ENCODE results near the gene EED. TPM values are rescaled to one million over a fixed set of nuclear protein-coding genes. Genes with fewer than 3 reads are reported as not detected.

The EED gene
- total RNA-seq, 1 experiment from 2014 or later = 24.4 TPM

DNA sequence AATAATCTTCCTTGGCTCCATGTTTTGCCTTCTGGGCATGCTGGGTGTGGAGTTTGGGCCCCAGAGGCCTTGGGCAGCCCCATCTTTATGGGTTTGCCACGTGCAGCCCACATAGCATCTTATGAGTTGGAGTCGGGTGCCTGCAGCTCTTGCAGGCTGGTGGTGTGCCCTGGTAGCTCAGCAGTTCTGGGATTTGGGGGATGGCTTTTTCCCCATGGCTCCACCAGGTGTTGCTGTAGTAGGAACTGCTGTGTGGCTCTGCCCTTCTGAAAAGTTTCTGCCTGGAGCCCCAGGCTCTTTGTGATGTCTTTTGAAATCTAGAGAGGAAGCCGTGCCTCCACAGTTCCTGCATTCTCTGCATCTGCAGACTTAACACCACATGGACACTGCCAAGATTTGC is 16.8 kb downstream of the EED start:
- no peak overlapping the region for H3K27ac Mint-ChIP-seq (ENCODE audit: unreplicated experiment)
- CTCF ChIA-PET = no interaction called here
- no peaks in the 10 kb centered on the region for H3K4me1 Mint-ChIP-seq (ENCODE audit: low read depth, unreplicated experiment)
- intact Hi-C loops (cut with micrococcal nuclease; ENCODE audit: unreplicated experiment) = no loop called here
- no peak for DNase-seq
- H3K9me3 Mint-ChIP-seq (ENCODE audit: low read depth, unreplicated experiment) = no peaks in the 10 kb centered on the region
- H3K36me3 Mint-ChIP-seq (ENCODE audit: insufficient read depth, unreplicated experiment) = peaks cover 17% of the 10 kb centered on the region
- no peak overlapping the region for H3K4me3 Mint-ChIP-seq (ENCODE audit: low read depth, unreplicated experiment)
- no peaks in the 10 kb centered on the region for H3K27me3 Mint-ChIP-seq (ENCODE audit: unreplicated experiment)
- BruUV-seq (replicated peaks) = no TSS peak
- TF ChIP-seq, protein P1, sequence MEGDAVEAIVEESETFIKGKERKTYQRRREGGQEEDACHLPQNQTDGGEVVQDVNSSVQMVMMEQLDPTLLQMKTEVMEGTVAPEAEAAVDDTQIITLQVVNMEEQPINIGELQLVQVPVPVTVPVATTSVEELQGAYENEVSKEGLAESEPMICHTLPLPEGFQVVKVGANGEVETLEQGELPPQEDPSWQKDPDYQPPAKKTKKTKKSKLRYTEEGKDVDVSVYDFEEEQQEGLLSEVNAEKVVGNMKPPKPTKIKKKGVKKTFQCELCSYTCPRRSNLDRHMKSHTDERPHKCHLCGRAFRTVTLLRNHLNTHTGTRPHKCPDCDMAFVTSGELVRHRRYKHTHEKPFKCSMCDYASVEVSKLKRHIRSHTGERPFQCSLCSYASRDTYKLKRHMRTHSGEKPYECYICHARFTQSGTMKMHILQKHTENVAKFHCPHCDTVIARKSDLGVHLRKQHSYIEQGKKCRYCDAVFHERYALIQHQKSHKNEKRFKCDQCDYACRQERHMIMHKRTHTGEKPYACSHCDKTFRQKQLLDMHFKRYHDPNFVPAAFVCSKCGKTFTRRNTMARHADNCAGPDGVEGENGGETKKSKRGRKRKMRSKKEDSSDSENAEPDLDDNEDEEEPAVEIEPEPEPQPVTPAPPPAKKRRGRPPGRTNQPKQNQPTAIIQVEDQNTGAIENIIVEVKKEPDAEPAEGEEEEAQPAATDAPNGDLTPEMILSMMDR (IDR thresholded peaks at IDR 0.05; ENCODE audit: unreplicated experiment) = no peak

DNA sequence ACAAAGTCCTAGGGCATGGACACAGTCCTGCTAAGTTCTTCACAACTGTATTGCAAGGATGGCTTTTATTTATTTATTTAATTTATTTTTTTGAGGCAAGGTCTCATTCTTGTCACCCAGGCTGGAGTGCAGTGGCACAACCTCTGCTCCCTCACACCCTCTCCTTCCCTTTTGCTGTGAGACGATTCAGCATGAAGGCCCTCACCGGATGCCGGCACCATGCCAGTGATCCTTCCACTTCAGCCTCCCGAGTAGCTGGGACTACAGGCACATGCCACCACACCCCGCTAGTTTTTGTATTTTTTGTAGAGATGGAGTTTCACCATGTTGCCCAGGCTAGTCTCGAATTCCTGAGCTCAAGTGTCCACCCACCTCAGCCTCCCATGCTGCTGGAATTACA is 17.8 kb downstream of the EED start:
- no TSS peak for BruUV-seq (replicated peaks)
- Mint-ChIP-seq H3K4me1 (ENCODE audit: low read depth, unreplicated experiment) (no peaks in the 10 kb centered on the region), H3K27me3 (ENCODE audit: unreplicated experiment) (no peaks in the 10 kb centered on the region), H3K27ac (ENCODE audit: unreplicated experiment) (no peak overlapping the region), H3K4me3 (ENCODE audit: low read depth, unreplicated experiment) (no peak overlapping the region), H3K9me3 (ENCODE audit: low read depth, unreplicated experiment) (no peaks in the 10 kb centered on the region), H3K36me3 (ENCODE audit: insufficient read depth, unreplicated experiment) (peaks cover 12% of the 10 kb centered on the region)
- no peak for DNase-seq
- CTCF ChIA-PET = no interaction called here
- TF ChIP-seq, protein P1 (IDR thresholded peaks at IDR 0.05; ENCODE audit: unreplicated experiment) = no peak
- intact Hi-C loops (cut with micrococcal nuclease; ENCODE audit: unreplicated experiment) = no loop called here

DNA sequence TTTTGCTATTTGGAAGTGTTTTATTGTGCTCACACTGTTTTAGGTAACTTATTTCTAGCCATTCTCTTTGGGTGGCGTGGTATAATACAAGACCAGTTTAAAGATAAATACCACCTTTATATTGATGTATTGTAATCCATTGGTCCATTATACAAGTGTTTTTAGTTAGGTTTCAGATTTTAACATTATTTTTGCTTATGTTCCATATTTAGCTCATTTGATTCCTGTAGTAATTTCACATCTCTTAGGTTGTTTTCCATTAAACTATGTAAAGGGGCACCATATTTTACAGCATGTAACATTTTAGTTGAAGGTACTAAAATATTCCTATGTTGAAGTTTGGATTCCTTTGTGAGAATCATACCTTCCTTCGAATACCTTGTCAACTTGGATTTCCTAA is 20.1 kb downstream of the EED start:
- CTCF ChIA-PET = no interaction called here
- Mint-ChIP-seq H3K4me3 (ENCODE audit: low read depth, unreplicated experiment) (no peak overlapping the region), H3K36me3 (ENCODE audit: insufficient read depth, unreplicated experiment) (peaks cover 7% of the 10 kb centered on the region), H3K4me1 (ENCODE audit: low read depth, unreplicated experiment) (no peaks in the 10 kb centered on the region), H3K9me3 (ENCODE audit: low read depth, unreplicated experiment) (no peaks in the 10 kb centered on the region), H3K27ac (ENCODE audit: unreplicated experiment) (no peak overlapping the region), H3K27me3 (ENCODE audit: unreplicated experiment) (no peaks in the 10 kb centered on the region)
- DNase-seq = no peak
- TF ChIP-seq, protein P1 (IDR thresholded peaks at IDR 0.05; ENCODE audit: unreplicated experiment) = no peak
- intact Hi-C loops (cut with micrococcal nuclease; ENCODE audit: unreplicated experiment) = no loop called here
- BruUV-seq (replicated peaks) = no TSS peak

DNA sequence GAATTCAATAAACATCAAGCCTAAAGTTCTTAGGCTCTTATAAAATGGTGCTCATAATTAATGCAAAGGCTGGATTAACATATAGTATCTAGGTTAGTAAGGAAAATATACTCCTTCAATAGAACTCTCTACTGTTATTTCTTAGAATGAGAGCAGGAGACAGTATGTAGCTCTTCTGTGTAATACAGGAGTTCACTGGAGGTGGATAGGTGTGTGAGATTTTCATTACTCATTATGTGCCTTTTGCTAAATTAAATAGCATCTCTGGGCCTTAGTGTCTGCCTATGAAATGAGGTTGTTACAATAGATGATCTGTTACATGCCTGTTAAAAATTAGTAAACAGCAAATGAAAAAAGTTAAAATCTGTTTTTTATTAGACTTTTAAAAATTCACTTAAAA is 20.6 kb downstream of the EED start:
- H3K9me3 Mint-ChIP-seq (ENCODE audit: low read depth, unreplicated experiment) = no peaks in the 10 kb centered on the region
- H3K4me3 Mint-ChIP-seq (ENCODE audit: low read depth, unreplicated experiment) = no peak overlapping the region
- intact Hi-C loops (cut with micrococcal nuclease; ENCODE audit: unreplicated experiment) = no loop called here
- H3K4me1 Mint-ChIP-seq (ENCODE audit: low read depth, unreplicated experiment) = no peaks in the 10 kb centered on the region
- no peak overlapping the region for H3K27ac Mint-ChIP-seq (ENCODE audit: unreplicated experiment)
- TF ChIP-seq, protein P1 (IDR thresholded peaks at IDR 0.05; ENCODE audit: unreplicated experiment) = no peak
- CTCF ChIA-PET = no interaction called here
- peaks cover 10% of the 10 kb centered on the region for H3K36me3 Mint-ChIP-seq (ENCODE audit: insufficient read depth, unreplicated experiment)
- H3K27me3 Mint-ChIP-seq (ENCODE audit: unreplicated experiment) = no peaks in the 10 kb centered on the region
- DNase-seq = no peak
- BruUV-seq (replicated peaks) = no TSS peak

DNA sequence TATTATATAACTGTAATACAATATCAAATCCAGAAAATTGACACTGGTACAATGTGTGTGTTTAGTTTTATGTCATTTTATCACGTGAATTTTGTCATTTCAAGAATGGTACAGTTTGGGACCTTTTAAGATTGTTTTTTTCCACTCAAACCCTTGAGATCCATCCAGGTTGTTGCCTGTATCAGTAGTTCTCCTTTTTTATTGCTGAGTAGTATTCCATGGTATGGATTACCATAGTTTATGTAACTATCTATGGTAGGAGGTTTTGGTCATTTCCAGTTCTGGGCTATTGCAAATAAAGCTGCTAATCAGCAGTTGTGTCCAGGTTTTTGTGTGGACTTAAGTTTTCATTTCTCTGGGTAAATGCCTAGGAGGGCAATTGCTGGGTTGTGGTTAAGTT is 25.1 kb downstream of the EED start:
- intact Hi-C loops (cut with micrococcal nuclease; ENCODE audit: unreplicated experiment) = no loop called here
- Mint-ChIP-seq H3K4me1 (ENCODE audit: low read depth, unreplicated experiment) (no peaks in the 10 kb centered on the region), H3K36me3 (ENCODE audit: insufficient read depth, unreplicated experiment) (peaks cover 12% of the 10 kb centered on the region), H3K27ac (ENCODE audit: unreplicated experiment) (no peak overlapping the region), H3K4me3 (ENCODE audit: low read depth, unreplicated experiment) (no peak overlapping the region), H3K27me3 (ENCODE audit: unreplicated experiment) (no peaks in the 10 kb centered on the region), H3K9me3 (ENCODE audit: low read depth, unreplicated experiment) (no peaks in the 10 kb centered on the region)
- DNase-seq = no peak
- TF ChIP-seq, protein P1 (IDR thresholded peaks at IDR 0.05; ENCODE audit: unreplicated experiment) = no peak
- no TSS peak for BruUV-seq (replicated peaks)
- CTCF ChIA-PET = no interaction called here
